Neural cell (in vitro differentiated cells): ENCODE results near the gene CABYR. TPM values are rescaled to one million over a fixed set of nuclear protein-coding genes. Genes with fewer than 3 reads are reported as not detected.

Experiments
- H2AFZ ChIP-seq: fragments of 200-600, 300-800 bp; sonication (generic), shearing (Covaris generic); 2 replicates; pipeline ENCODE4 v1.6.0; 2014; ENCODE audit warnings: low read depth, mild to moderate bottlenecking, antibody characterized with exemption, low read length, moderate library complexity
- H3F3A ChIP-seq: fragments of 200-600 bp; shearing (Covaris generic); 2 replicates; pipeline ENCODE4 v1.6.1; 2016; ENCODE audit warnings: mild to moderate bottlenecking, moderate library complexity, mixed read lengths, antibody characterized with exemption, low read length; ENCODE audit not compliant: insufficient read depth, poor library complexity, severe bottlenecking
- H3K27ac ChIP-seq: fragments of 200-600, 300-800 bp; sonication (generic), shearing (Covaris generic); 2 replicates; pipeline ENCODE4 v1.5.1; 2014; ENCODE audit warnings: mild to moderate bottlenecking, low read length, moderate library complexity
- H3K27me3 ChIP-seq: fragments of 300-800, 200-600 bp; sonication (generic), shearing (Covaris generic); 2 replicates; pipeline ENCODE4 v1.6.0; 2014; ENCODE audit warnings: mild to moderate bottlenecking, low read depth, low read length, moderate library complexity; ENCODE audit not compliant: insufficient read depth
- H3K36me3 ChIP-seq: fragments of 300-800, 200-600 bp; sonication (generic), shearing (Covaris generic); 2 replicates; pipeline ENCODE4 v1.5.1; 2014; ENCODE audit warnings: mild to moderate bottlenecking, antibody characterized with exemption, low read length, moderate library complexity; ENCODE audit not compliant: insufficient read depth
- H3K4me2 ChIP-seq: fragments of 300-800, 200-600 bp; sonication (generic), shearing (Covaris generic); 2 replicates; pipeline ENCODE4 v1.6.0; 2014; ENCODE audit warnings: mild to moderate bottlenecking, low read length
- H3K4me3 ChIP-seq: fragments of 300-800, 200-600 bp; sonication (generic), shearing (Covaris generic); 2 replicates; pipeline ENCODE4 v1.5.1; 2014; ENCODE audit warnings: mild to moderate bottlenecking, low read length, moderate library complexity
- H3K79me2 ChIP-seq: fragments of 200-600 bp; shearing (Covaris generic); replicated peaks from 2 replicates; pipeline ENCODE4 v1.6.0; 2014; ENCODE audit warnings: mild to moderate bottlenecking, low read length, moderate library complexity; ENCODE audit not compliant: insufficient read depth
- H3K9ac ChIP-seq: fragments of 300-800, 200-600 bp; sonication (generic), shearing (Covaris generic); 2 replicates; pipeline ENCODE4 v1.6.1; 2016; ENCODE audit warnings: mild to moderate bottlenecking, low read length, mixed read lengths
- H3K9me2 ChIP-seq: fragments of 200-600 bp; shearing (Covaris generic); 2 replicates; pipeline ENCODE4 v1.6.1; 2016; ENCODE audit warnings: mild to moderate bottlenecking, low read length, mixed read lengths; ENCODE audit not compliant: insufficient read depth
- H3K9me3 ChIP-seq: fragments of 200-600, 300-800 bp; sonication (generic), shearing (Covaris generic); 2 replicates; pipeline ENCODE4 v1.6.1; 2016; ENCODE audit warnings: mild to moderate bottlenecking, mixed run types, low read length, moderate library complexity, mixed read lengths
- H4K20me1 ChIP-seq: fragments of 200-600 bp; shearing (Covaris generic); 2 replicates; pipeline ENCODE4 v1.6.1; 2016; ENCODE audit warnings: mild to moderate bottlenecking, mixed run types; ENCODE audit not compliant: insufficient read depth
- EP300 ChIP-seq: fragments of 450-650 bp; conservative IDR thresholded peaks from 2 replicates; pipeline ENCODE4 v1.6.1; 2014; ENCODE audit warnings: antibody characterized with exemption, mild to moderate bottlenecking, moderate library complexity; ENCODE audit not compliant: poor library complexity, severe bottlenecking
- EZH2 ChIP-seq: fragments of 200-600, 300-800 bp; shearing (Covaris generic), sonication (generic); IDR thresholded peaks from 2 replicates; pipeline ENCODE4 v1.6.1; 2014; ENCODE audit warnings: antibody characterized with exemption, low read length, borderline replicate concordance, mild to moderate bottlenecking; ENCODE audit not compliant: insufficient read depth, poor library complexity, severe bottlenecking
- MXI1 ChIP-seq: fragments of 450-650 bp; conservative IDR thresholded peaks from 2 replicates; pipeline ENCODE4 v1.6.1; 2014; ENCODE audit warnings: antibody characterized with exemption, mild to moderate bottlenecking; ENCODE audit not compliant: poor library complexity, severe bottlenecking
- POLR2AphosphoS5 ChIP-seq: IDR thresholded peaks from 2 replicates; pipeline ENCODE4 v1.6.1; 2012
- RAD21 ChIP-seq: fragments of 450-650 bp; conservative IDR thresholded peaks from 2 replicates; pipeline ENCODE4 v1.6.1; 2014; ENCODE audit warnings: antibody characterized with exemption, mild to moderate bottlenecking, moderate library complexity
- SMC3 ChIP-seq: fragments of 450-650 bp; conservative IDR thresholded peaks from 2 replicates; pipeline ENCODE4 v1.6.1; 2014; ENCODE audit warnings: antibody characterized with exemption, mild to moderate bottlenecking, moderate library complexity; ENCODE audit not compliant: poor library complexity
- TAF1 ChIP-seq: IDR thresholded peaks from 2 replicates; pipeline ENCODE4 v1.6.1; 2012; ENCODE audit warnings: low read depth
- polyA plus RNA-seq: library from polyadenylated mRNA; depleted of rRNA; stranded (reverse); fragments of >200 nt; gene quantifications from 2 replicates; pipeline ENCODE4 v1.2.3, GENCODE V29; 2014
- TF ChIP-seq, protein P1 (sequence below): IDR thresholded peaks from 2 replicates; pipeline ENCODE4 v1.6.1; 2012; ENCODE audit warnings: borderline replicate concordance
- TF ChIP-seq, protein P2 (sequence below): fragments of 450-650 bp; IDR thresholded peaks from 2 replicates; pipeline ENCODE4 v1.5.1; 2014; ENCODE audit warnings: antibody characterized with exemption, mild to moderate bottlenecking, moderate library complexity; ENCODE audit not compliant: poor library complexity, severe bottlenecking

The CABYR gene
- polyA plus RNA-seq, 1 donor from 2014 or later = 6.9 TPM

DNA sequence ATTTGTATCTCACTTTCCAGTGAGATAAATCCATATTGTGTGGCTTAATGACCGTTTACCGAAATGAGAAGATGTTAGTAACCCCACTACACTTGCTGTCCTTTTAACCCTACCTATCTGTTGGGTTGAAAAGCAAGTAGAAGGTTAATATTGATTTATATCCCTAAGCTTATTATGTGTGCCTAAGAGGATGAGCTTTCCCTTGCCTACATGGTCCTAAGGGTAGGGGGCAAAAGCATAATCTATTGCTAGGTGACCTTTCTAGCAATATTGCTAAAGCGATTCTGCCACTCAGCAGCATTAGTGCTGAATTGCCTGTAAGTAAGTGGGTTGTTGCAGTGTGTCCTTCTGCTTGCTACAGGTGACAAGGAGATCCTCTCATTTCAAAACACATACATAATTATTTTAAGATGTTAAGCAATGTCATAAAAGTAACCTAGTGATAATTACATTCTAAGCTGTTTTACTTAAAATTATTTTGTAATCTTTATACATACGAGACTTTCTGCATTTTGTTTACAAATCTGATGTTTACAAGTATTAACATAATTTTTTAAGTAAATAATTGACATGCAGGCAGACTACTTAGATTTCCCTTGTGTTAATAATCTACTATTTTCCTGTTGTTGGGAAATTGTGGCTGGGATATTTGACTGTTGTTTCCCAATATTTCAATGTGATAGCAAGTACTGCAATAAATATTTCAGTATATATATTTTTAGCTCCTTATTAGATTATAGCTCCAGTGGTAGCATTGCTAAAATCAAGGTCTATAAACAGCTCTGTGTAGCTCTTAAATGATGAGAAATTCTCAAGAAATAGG, 49.1 kb upstream of the CABYR start:
- Histone ChIP-seq H3K9me3 (no peaks in the 10 kb centered on the region), H3F3A (no peaks in the 10 kb centered on the region), H3K4me2 (no peak overlapping the region), H3K79me2 (no peaks in the 10 kb centered on the region), H2AFZ (no peak overlapping the region), H3K4me3 (no peak overlapping the region), H3K9ac (no peak overlapping the region), H3K27me3 (no peaks in the 10 kb centered on the region), H3K27ac (no peak overlapping the region), H3K36me3 (peaks cover 5% of the 10 kb centered on the region), H4K20me1 (no peaks in the 10 kb centered on the region), H3K9me2 (no peaks in the 10 kb centered on the region)
- TF ChIP-seq, protein P1, sequence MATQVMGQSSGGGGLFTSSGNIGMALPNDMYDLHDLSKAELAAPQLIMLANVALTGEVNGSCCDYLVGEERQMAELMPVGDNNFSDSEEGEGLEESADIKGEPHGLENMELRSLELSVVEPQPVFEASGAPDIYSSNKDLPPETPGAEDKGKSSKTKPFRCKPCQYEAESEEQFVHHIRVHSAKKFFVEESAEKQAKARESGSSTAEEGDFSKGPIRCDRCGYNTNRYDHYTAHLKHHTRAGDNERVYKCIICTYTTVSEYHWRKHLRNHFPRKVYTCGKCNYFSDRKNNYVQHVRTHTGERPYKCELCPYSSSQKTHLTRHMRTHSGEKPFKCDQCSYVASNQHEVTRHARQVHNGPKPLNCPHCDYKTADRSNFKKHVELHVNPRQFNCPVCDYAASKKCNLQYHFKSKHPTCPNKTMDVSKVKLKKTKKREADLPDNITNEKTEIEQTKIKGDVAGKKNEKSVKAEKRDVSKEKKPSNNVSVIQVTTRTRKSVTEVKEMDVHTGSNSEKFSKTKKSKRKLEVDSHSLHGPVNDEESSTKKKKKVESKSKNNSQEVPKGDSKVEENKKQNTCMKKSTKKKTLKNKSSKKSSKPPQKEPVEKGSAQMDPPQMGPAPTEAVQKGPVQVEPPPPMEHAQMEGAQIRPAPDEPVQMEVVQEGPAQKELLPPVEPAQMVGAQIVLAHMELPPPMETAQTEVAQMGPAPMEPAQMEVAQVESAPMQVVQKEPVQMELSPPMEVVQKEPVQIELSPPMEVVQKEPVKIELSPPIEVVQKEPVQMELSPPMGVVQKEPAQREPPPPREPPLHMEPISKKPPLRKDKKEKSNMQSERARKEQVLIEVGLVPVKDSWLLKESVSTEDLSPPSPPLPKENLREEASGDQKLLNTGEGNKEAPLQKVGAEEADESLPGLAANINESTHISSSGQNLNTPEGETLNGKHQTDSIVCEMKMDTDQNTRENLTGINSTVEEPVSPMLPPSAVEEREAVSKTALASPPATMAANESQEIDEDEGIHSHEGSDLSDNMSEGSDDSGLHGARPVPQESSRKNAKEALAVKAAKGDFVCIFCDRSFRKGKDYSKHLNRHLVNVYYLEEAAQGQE = no peak
- TF ChIP-seq MXI1 (no peak), SMC3 (no peak), TAF1 (no peak), POLR2AphosphoS5 (no peak), EP300 (no peak), EZH2 (no peak), RAD21 (no peak)
- TF ChIP-seq, protein P2, sequence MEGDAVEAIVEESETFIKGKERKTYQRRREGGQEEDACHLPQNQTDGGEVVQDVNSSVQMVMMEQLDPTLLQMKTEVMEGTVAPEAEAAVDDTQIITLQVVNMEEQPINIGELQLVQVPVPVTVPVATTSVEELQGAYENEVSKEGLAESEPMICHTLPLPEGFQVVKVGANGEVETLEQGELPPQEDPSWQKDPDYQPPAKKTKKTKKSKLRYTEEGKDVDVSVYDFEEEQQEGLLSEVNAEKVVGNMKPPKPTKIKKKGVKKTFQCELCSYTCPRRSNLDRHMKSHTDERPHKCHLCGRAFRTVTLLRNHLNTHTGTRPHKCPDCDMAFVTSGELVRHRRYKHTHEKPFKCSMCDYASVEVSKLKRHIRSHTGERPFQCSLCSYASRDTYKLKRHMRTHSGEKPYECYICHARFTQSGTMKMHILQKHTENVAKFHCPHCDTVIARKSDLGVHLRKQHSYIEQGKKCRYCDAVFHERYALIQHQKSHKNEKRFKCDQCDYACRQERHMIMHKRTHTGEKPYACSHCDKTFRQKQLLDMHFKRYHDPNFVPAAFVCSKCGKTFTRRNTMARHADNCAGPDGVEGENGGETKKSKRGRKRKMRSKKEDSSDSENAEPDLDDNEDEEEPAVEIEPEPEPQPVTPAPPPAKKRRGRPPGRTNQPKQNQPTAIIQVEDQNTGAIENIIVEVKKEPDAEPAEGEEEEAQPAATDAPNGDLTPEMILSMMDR = no peak

DNA sequence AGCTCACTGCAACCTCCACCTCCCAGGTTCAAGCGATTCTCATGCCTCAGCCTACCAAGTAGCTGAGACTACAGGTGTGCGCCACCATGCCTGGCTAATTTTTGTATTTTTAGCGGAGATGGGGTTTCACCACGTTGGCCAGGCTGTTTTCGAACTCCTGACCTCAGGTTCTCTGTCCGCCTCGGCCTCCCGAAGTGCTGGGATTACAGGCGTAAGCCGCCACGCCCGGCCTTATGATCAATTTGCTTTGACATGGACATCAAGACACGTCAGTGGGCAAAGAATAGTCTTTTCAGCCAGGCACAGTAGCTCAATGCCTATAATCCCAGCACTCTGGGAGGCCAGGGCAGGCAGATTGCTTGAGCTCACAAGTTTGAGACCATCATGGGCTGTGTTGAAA, 48.0 kb upstream of the CABYR start:
- Histone ChIP-seq H3K4me2 (no peak overlapping the region), H3K9ac (no peak overlapping the region), H2AFZ (no peak overlapping the region), H4K20me1 (no peaks in the 10 kb centered on the region), H3K27ac (no peak overlapping the region), H3K9me3 (no peaks in the 10 kb centered on the region), H3K27me3 (no peaks in the 10 kb centered on the region), H3K9me2 (no peaks in the 10 kb centered on the region), H3K36me3 (peaks cover 5% of the 10 kb centered on the region), H3F3A (no peaks in the 10 kb centered on the region), H3K79me2 (no peaks in the 10 kb centered on the region), H3K4me3 (no peak overlapping the region)
- TF ChIP-seq TAF1 = no peak
- TF ChIP-seq, protein P2 = no peak
- no peak for TF ChIP-seq EZH2
- TF ChIP-seq SMC3 = no peak
- no peak for TF ChIP-seq MXI1
- no peak for TF ChIP-seq POLR2AphosphoS5
- TF ChIP-seq, protein P1 = no peak
- TF ChIP-seq EP300 = no peak
- no peak for TF ChIP-seq RAD21
